Lower leg skin (tissue), 4 donors: Measurements from ENCODE around the gene C1orf115. TPM values are rescaled to one million over a fixed set of nuclear protein-coding genes. Genes with fewer than 3 reads are reported as not detected.
"Not testable (repeated sequence)": the region's sequence is repeated elsewhere in the genome, so short reads cannot be mapped to it uniquely, and the experiment has no call there.

Experiments used
- DNase-seq, 2 donors: peaks; one replicate each; pipeline ENCODE4 v3.0.0-alpha.2; 2019; ENCODE audit warnings: low spot score in 2 of 2
- H3K4me3 ChIP-seq: fragments of 200-600 bp; sonication (generic); 2 replicates; pipeline ENCODE4 v1.5.1; 2017; ENCODE audit warnings: mild to moderate bottlenecking, low read depth; ENCODE audit not compliant: poor library complexity, severe bottlenecking
- CTCF ChIP-seq, 3 donors: fragments of 450-650 bp; IDR thresholded peaks; one replicate each; pipeline ENCODE4 v1.5.1; 2016; ENCODE audit warnings: antibody characterized with exemption in 3 of 3, mild to moderate bottlenecking in 3 of 3, moderate library complexity in 2 of 3
- POLR2A ChIP-seq, 2 donors: fragments of 450-650 bp; IDR thresholded peaks; one replicate each; pipeline ENCODE4 v1.6.1; 2016 to 2017; ENCODE audit warnings: antibody characterized with exemption in 2 of 2, mild to moderate bottlenecking in 1 of 2, moderate library complexity in 1 of 2
- WGBS, 2 donors: methylation state at CpG; one replicate each; pipeline ENCODE4 v1.1.5; 2018; 5-methylcytosine and 5-hydroxymethylcytosine counted together
- intact Hi-C: fragments of 100-400 bp; cut with DNase I; formaldehyde crosslinking; loops from one replicate; pipeline ENCODE4 v1.15.0; 2023; ENCODE audit warnings: low total_unique reads
- total RNA-seq, 4 donors: library from RNA; depleted of rRNA; stranded (reverse); fragments of >200 nt; gene quantifications; one replicate each; pipeline ENCODE4 v1.1.0, GENCODE V29; 2016

Gene C1orf115
- total RNA-seq, 4 donors from 2014 or later, result 7.5 to 20.5 (median 13.3) TPM

DNA sequence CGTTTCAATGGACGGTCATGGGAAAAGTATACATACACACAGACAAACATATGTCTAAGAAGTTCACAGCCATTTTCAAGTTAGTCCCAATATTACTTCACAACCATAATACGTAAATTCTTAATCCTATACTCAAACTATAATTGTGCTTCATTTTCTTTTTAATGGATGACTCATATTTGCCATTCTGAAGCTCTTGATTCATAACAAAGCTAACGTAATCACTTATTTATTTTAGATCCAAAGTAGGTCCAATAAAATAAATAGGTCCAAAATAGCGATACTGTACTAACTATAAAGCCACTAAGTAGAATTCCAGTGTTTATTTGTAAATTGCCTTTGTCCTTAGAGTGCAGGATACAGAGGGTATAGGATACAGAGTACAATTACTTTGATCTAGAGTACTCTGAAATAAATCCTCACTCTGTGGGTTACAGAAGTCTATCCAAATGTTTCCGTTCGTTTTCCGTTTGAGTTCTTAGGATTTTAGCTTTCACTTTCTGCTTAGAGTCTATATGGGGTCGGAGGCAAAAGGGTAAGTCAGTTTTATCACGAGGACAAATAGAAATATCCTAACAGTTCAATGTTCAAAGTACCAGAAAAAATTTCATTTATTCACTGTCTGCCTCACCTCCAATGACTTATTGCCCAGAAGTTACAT lies 8.8 kb upstream of the C1orf115 start:
- DNase-seq, result no peak
- 65 to 72% methylated on average over 10 of the region's 10 CpGs for WGBS, 2 donors
- no peak overlapping the region for H3K4me3 ChIP-seq
- no peak for TF ChIP-seq POLR2A (IDR thresholded peaks at IDR 0.05)
- TF ChIP-seq CTCF (IDR thresholded peaks at IDR 0.05), result no peak
- intact Hi-C loops, result no loop called here

DNA sequence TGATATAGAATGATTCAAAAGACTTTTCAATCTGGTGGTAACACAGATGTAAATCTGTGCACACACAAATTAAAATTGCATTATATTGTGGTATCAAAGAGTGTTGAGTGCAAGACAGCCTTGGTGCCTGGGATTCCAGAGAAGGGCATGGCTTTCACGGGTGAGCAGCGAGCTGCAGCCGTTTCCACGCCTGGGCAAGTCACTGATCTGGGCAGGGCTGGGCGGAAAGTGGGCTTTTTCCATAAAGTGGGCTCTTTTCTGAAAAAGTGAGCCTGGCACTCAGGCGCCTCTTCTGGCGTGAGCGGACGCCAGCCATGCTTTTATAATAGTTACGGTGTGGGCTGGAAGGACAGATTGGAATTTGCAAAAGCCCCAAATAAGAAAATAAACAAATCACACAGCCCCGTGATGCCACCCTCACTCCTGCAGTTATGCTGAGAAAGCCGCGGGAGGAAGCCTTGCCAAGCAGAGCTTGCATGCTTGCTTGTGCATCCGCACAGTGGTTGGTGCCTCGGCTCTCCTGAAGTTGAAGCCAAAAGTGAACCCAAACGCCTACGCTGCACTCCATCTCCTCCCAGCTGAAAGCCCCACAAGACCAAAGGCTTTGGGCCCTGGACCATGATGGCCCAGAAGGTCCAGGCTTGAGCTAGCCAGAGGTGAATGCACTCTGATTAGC lies 7.1 kb upstream of the C1orf115 start:
- TF ChIP-seq POLR2A (IDR thresholded peaks at IDR 0.05) (no peak), CTCF (IDR thresholded peaks at IDR 0.05) (no peak)
- WGBS, 2 donors, result 84 to 85% methylated on average over 17 of the region's 17 CpGs
- intact Hi-C loops, result no loop called here
- H3K4me3 ChIP-seq, result no peak overlapping the region
- no peak for DNase-seq

- intact Hi-C loops, DNase-seq, H3K4me3 ChIP-seq: not testable (repeated sequence)
- WGBS, 2 donors, result 95 to 97% methylated on average over 12 of the region's 12 CpGs
Observed at GRCh38 chr1:220683716-220684115, 6.4 kb upstream of the C1orf115 start.

DNA sequence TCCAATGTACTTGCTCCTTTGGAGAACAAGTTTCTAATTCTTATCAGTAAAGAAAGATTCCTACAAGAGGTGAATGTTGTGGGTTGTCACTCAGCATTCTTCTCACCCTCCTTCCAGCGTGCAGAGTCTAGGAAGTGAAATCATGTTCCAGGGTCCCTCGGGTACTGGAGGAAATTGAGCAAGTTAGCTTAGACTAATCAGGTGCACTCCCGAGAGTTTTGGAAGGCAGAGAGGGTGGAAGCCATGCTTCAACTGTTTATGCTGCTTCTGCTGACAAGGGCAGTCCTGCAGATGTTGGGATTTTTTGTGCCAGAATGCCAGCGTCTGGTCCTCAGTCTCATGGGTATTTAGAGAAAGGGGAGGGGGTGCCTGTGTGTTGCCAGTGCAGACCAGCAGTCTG lies 5.3 kb upstream of the C1orf115 start:
- DNase-seq, result no peak
- H3K4me3 ChIP-seq, result no peak overlapping the region
- no peak for TF ChIP-seq CTCF (IDR thresholded peaks at IDR 0.05)
- TF ChIP-seq POLR2A (IDR thresholded peaks at IDR 0.05), result no peak
- 43 to 63% methylated on average over 4 of the region's 4 CpGs for whole genome bisulfite sequencing, 2 donors
- intact Hi-C loops, result no loop called here

DNA sequence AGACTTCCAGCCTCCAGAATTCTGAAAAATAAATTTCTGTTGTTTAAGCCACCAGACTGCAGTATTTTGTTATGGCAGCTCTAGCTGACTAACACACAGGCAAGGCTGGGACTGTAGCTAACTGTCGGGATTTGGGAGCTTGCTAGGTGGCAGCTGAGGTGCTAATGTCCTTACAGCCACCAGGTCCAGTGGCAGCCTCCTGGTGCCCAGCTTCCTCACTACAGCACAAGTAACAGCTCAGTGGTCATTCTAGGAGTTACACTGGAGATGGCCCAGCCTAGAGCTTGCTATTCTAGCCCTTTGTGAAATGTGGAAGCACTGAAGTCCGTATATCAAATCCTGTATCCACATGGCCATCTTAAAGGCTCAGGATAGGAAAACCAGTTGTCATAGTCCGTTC lies 4.3 kb upstream of the C1orf115 start:
- intact Hi-C loops, result no loop called here
- 93 to 96% methylated on average over 3 of the region's 3 CpGs for WGBS, 2 donors
- H3K4me3 ChIP-seq, result no peak overlapping the region
- DNase-seq, result no peak
- TF ChIP-seq CTCF (IDR thresholded peaks at IDR 0.05), result no peak
- TF ChIP-seq POLR2A (IDR thresholded peaks at IDR 0.05), result no peak

DNA sequence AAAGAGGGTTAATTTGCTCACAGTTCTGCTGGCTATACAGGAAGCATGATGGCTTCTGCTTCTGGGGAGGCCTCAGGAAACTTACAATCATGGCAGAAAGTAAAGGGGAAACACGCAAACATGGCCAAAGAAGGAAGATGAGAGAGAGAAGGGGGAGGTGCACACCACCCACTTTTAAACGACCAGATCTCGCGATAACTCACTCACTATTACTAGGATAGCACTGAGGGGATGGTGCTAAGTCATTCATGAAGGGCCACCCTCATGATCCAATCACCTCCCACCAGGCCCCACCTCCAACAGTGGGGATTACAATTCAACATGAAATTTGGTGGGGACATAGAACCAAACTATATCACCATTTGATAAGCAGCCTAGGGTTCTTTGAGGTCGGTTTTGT lies 2.4 kb upstream of the C1orf115 start:
- no peak overlapping the region for H3K4me3 ChIP-seq
- intact Hi-C loops, result no loop called here
- TF ChIP-seq POLR2A (IDR thresholded peaks at IDR 0.05) (no peak), CTCF (IDR thresholded peaks at IDR 0.05) (no peak)
- DNase-seq, result no peak
- WGBS, 2 donors, result 85 to 87% methylated on average over 5 of the region's 5 CpGs
